Measurements from ENCODE around the gene PRPF31.

The PRPF31 gene

GRCh38 chr19:54142166-54142780, 26.7 kb downstream of the PRPF31 start:
- DNase-seq, result no peak

- no peak for DNase-seq
Measured at GRCh38 chr19:54145541-54146158, 30.1 kb downstream of the PRPF31 start.

GRCh38 chr19:54147676-54148075, 32.1 kb downstream of the PRPF31 start:
- DNase-seq, result no peak

- DNase-seq, result no peak
Measured at GRCh38 chr19:54148158-54148557, 32.6 kb downstream of the PRPF31 start.

GRCh38 chr19:54149021-54149812, 33.7 kb downstream of the PRPF31 start:
- no peak for DNase-seq

GRCh38 chr19:54151362-54152035, 35.9 kb downstream of the PRPF31 start:
- DNase-seq, result no peak

GRCh38 chr19:54152267-54152666, 36.7 kb downstream of the PRPF31 start:
- no peak for DNase-seq

- no peak for DNase-seq
Measured at GRCh38 chr19:54152878-54153524, 37.4 kb downstream of the PRPF31 start.

GRCh38 chr19:54153731-54154326, 38.3 kb downstream of the PRPF31 start:
- no peak for DNase-seq

GRCh38 chr19:54154603-54155345, 39.2 kb downstream of the PRPF31 start:
- no peak for DNase-seq

GRCh38 chr19:54155694-54156093, 40.1 kb downstream of the PRPF31 start:
- DNase-seq, result no peak

- DNase-seq, result no peak
Measured at GRCh38 chr19:54156490-54156889, 40.9 kb downstream of the PRPF31 start.

GRCh38 chr19:54156953-54157352, 41.4 kb downstream of the PRPF31 start:
- DNase-seq, result no peak

- no peak for DNase-seq
Measured at GRCh38 chr19:54158812-54159351, 43.3 kb downstream of the PRPF31 start.

GRCh38 chr19:54159352-54160181, 44.0 kb downstream of the PRPF31 start, which contains the start of gene LENG1:
LENG1 (minus strand) TSS chr19:54159721; CDS start chr19:54159695, 26 bp downstream.
- peak; percentile 100 for DNase-seq

GRCh38 chr19:54160182-54160811, 44.7 kb downstream of the PRPF31 start:
- no peak for DNase-seq

- DNase-seq, result no peak
Measured at GRCh38 chr19:54160854-54161253, 45.3 kb downstream of the PRPF31 start.

GRCh38 chr19:54162241-54162805, 46.8 kb downstream of the PRPF31 start:
- DNase-seq, result peak; percentile 91

GRCh38 chr19:54162884-54163283, 47.3 kb downstream of the PRPF31 start:
- DNase-seq, result no peak

Data from femur (tissue), 1 donor.